Inflammatory macrophage treated with lipopolysaccharide for 1 hour (primary cell): ENCODE results near the gene SLC7A1.

Experiments used
- DNase-seq, 2 donors: peaks; one replicate each; pipeline ENCODE4 v3.0.0-alpha.2; 2020 to 2022

The SLC7A1 gene

GRCh38 chr13:29550430-29550988 lies 45.0 kb downstream of the SLC7A1 start:
- DNase-seq = no peak

GRCh38 chr13:29548722-29549121 lies 46.8 kb downstream of the SLC7A1 start:
- DNase-seq = no peak

- no peak for DNase-seq
Observed at GRCh38 chr13:29547153-29547552, 48.3 kb downstream of the SLC7A1 start.

- no peak for DNase-seq
Observed at GRCh38 chr13:29546662-29547061, 48.8 kb downstream of the SLC7A1 start.

GRCh38 chr13:29545988-29546387 lies 49.5 kb downstream of the SLC7A1 start:
- DNase-seq = no peak

- peak; percentile 5 to 6 for DNase-seq
Observed at GRCh38 chr13:29543230-29544215, 52.0 kb downstream of the SLC7A1 start.

- no peak for DNase-seq
Observed at GRCh38 chr13:29542381-29542780, 53.1 kb downstream of the SLC7A1 start.

- DNase-seq = no peak
Observed at GRCh38 chr13:29541400-29541799, 54.1 kb downstream of the SLC7A1 start.

- no peak for DNase-seq
Observed at GRCh38 chr13:29540799-29541198, 54.7 kb downstream of the SLC7A1 start.

- DNase-seq = no peak
Observed at GRCh38 chr13:29540334-29540733, 55.2 kb downstream of the SLC7A1 start.

- DNase-seq = no peak
Observed at GRCh38 chr13:29539856-29540255, 55.6 kb downstream of the SLC7A1 start.

GRCh38 chr13:29538652-29539040 lies 56.8 kb downstream of the SLC7A1 start:
- no peak for DNase-seq

- no peak for DNase-seq
Observed at GRCh38 chr13:29537736-29538651, 57.5 kb downstream of the SLC7A1 start.

- no peak for DNase-seq
Observed at GRCh38 chr13:29536853-29537252, 58.6 kb downstream of the SLC7A1 start.

GRCh38 chr13:29535663-29536655 lies 59.5 kb downstream of the SLC7A1 start:
- no peak for DNase-seq

GRCh38 chr13:29534083-29534482 lies 61.4 kb downstream of the SLC7A1 start:
- DNase-seq = no peak

- no peak for DNase-seq
Observed at GRCh38 chr13:29532821-29533220, 62.7 kb downstream of the SLC7A1 start.

- no peak for DNase-seq
Observed at GRCh38 chr13:29532116-29532515, 63.4 kb downstream of the SLC7A1 start.

GRCh38 chr13:29530901-29531300 lies 64.6 kb downstream of the SLC7A1 start:
- no peak for DNase-seq

- no peak for DNase-seq
Observed at GRCh38 chr13:29529754-29530153, 65.7 kb downstream of the SLC7A1 start.

GRCh38 chr13:29527916-29528315 lies 67.6 kb downstream of the SLC7A1 start:
- DNase-seq = no peak

GRCh38 chr13:29527511-29527910 lies 68.0 kb downstream of the SLC7A1 start:
- no peak for DNase-seq
